Lung (tissue), 12 donors: ENCODE results near the gene CLEC18A. TPM values are rescaled to one million over a fixed set of nuclear protein-coding genes. Genes with fewer than 3 reads are reported as not detected.
A peak's percentile ranks its signal among the peaks of the same experiment; 100 is the strongest.

Experiments
- ATAC-seq: fragments of 200-7000 bp; cut with Tn5 transposase; one replicate; pipeline ENCODE4 v1.9.1; 2020; ENCODE audit warnings: moderate number of reproducible peaks; ENCODE audit not compliant: insufficient read depth, low FRiP score
- DNase-seq, 3 donors: peaks; one replicate each; pipeline ENCODE4 v3.0.0-alpha.2; 2013 to 2017
- H3K27ac ChIP-seq, 2 donors: one replicate each; pipeline ENCODE4 v1.5.1; 2013; ENCODE audit warnings: mild to moderate bottlenecking in 2 of 2, moderate library complexity in 2 of 2, control low read depth in 1 of 2, inconsistent platforms in 1 of 2, low read depth in 1 of 2, low read length in 1 of 2
- H3K27me3 ChIP-seq, 3 donors: one replicate each; pipeline ENCODE4 v1.5.1; 2013; ENCODE audit warnings: low read length in 2 of 3; ENCODE audit not compliant: control insufficient read depth in 3 of 3, insufficient read depth in 3 of 3
- H3K36me3 ChIP-seq, 4 donors: one replicate each; pipeline ENCODE4 v1.5.1; 2013; ENCODE audit warnings: low read length in 4 of 4, mild to moderate bottlenecking in 1 of 4, moderate library complexity in 1 of 4; ENCODE audit not compliant: control insufficient read depth in 4 of 4, insufficient read depth in 4 of 4
- H3K4me1 ChIP-seq, 5 donors: one replicate each; pipeline ENCODE4 v1.5.1; 2013; ENCODE audit warnings: low read length in 5 of 5, mild to moderate bottlenecking in 2 of 5, moderate library complexity in 1 of 5; ENCODE audit not compliant: control insufficient read depth in 5 of 5, insufficient read depth in 5 of 5
- H3K4me3 ChIP-seq: one replicate; pipeline ENCODE4 v1.5.1; 2013; ENCODE audit warnings: mild to moderate bottlenecking, control low read depth, moderate library complexity
- H3K9ac ChIP-seq, 2 donors: one replicate each; pipeline ENCODE4 v1.5.1; 2013; ENCODE audit warnings: low read length in 2 of 2, control low read depth in 1 of 2; ENCODE audit not compliant: insufficient read depth in 1 of 2
- H3K9me3 ChIP-seq, 4 donors: one replicate each; pipeline ENCODE4 v1.5.1; 2013; ENCODE audit warnings: low read length in 3 of 4, mild to moderate bottlenecking in 1 of 4, moderate library complexity in 1 of 4; ENCODE audit not compliant: control insufficient read depth in 4 of 4, insufficient read depth in 3 of 4
- CTCF ChIP-seq: IDR thresholded peaks from 2 replicates; pipeline ENCODE4 v1.5.1; 2012; ENCODE audit warnings: mild to moderate bottlenecking; ENCODE audit errors: control extremely low read depth, extremely low read depth
- WGBS, 2 donors: extraction: QIAGEN DNeasy Blood & Tissue Kit; methylation state at CpG; one replicate each; pipeline ENCODE4 v1.1.7; 2013; 5-methylcytosine and 5-hydroxymethylcytosine counted together
- polyA plus RNA-seq, 2 donors: library from polyadenylated mRNA; stranded (reverse); fragments of 200-250 nt; gene quantifications; one replicate each; pipeline ENCODE4 v1.2.1, GENCODE V29; 2013
- total RNA-seq, 2 donors: library from RNA; depleted of rRNA in 1 of 2; stranded (reverse); fragments of >200 nt in 1 of 2; gene quantifications; one replicate each; pipeline ENCODE4 v1.2.1, GENCODE V29; 2014 to 2021
- donor health status: control.
- donor health status: control.
- donor health status: Bipolar disorder and iron deficiency.
- donor health status: healthy.
- donor health status: DM: yes; HTN: yes; CAD: no.

The CLEC18A gene
- total and polyA plus RNA-seq, 4 donors, result 1.2 to 2.9 (median 1.5) TPM

DNA sequence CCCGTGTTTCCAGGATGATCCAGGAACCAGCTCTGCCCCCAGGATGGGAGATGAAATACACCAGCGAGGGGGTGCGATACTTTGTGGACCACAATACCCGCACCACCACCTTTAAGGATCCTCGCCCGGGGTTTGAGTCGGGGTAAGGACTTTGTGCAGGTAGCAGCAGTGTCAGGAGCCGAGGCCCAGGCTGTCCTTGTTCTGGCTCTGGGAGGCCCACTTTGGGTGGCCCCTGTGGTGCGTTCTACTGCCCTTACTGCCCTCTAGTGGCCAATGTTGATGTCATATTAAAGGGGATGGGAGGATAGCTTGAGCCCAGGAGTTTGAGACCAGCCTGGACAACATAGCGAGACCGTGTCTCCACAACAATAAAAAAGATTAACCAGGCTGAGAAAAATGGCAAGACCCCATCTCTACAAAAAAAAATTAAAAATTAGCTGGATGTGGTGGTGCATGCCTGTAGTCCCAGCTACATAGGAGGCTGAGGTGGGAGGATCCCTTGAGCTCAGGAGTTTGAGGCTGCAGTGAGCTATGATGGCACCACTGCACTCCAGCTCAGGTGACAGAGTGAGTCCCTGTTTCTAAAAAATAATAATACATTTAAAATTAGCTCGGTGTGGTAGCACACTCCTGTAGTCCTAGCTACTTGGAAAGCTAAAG is 20.9 kb upstream of the CLEC18A start:
- H3K4me3 ChIP-seq, result no peak overlapping the region
- no peaks in the 10 kb centered on the region for H3K27me3 ChIP-seq
- peaks cover 3 to 49% (median 10%) of the 10 kb centered on the region in 4 donors for H3K36me3 ChIP-seq
- no peaks in the 10 kb centered on the region for H3K9me3 ChIP-seq
- WGBS, 2 donors, result 69 to 79% methylated on average over 12 of the region's 12 CpGs
- ATAC-seq (peak; percentile 75), DNase-seq (peak; percentile 61 to 68 (median 68))
- H3K4me1 ChIP-seq, result peaks cover 0 to 14% (median 2%) of the 10 kb centered on the region in 5 donors
- TF ChIP-seq CTCF, result peak; percentile 52
- peak overlapping the region in 1 of 2 donors; percentile 28 for H3K27ac ChIP-seq
- no peak overlapping the region for H3K9ac ChIP-seq

- H3K4me1 ChIP-seq, result peaks cover 0 to 8% (median 0%) of the 10 kb centered on the region in 5 donors
- H3K4me3 ChIP-seq, result no peak overlapping the region
- peaks cover 3 to 59% (median 13%) of the 10 kb centered on the region in 4 donors for H3K36me3 ChIP-seq
- peak in 1 of 3 donors; percentile 6 for DNase-seq
- no peaks in the 10 kb centered on the region for H3K9me3 ChIP-seq
- no peak for ATAC-seq
- no peaks in the 10 kb centered on the region for H3K27me3 ChIP-seq
- TF ChIP-seq CTCF, result no peak
- H3K9ac ChIP-seq, result no peak overlapping the region
- no peak overlapping the region for H3K27ac ChIP-seq
- WGBS, 2 donors, result 96 to 98% methylated on average over 13 of the region's 13 CpGs
Observed at GRCh38 chr16:69931631-69932030, 19.5 kb upstream of the CLEC18A start.

GRCh38 chr16:69932228-69932627 is 18.9 kb upstream of the CLEC18A start:
- Histone ChIP-seq H3K4me3 (no peak overlapping the region), H3K9me3 (no peaks in the 10 kb centered on the region), H3K27ac (no peak overlapping the region), H3K36me3 (peaks cover 3 to 62% (median 17%) of the 10 kb centered on the region in 4 donors), H3K27me3 (no peaks in the 10 kb centered on the region), H3K4me1 (peaks cover 0 to 2% (median 0%) of the 10 kb centered on the region in 5 donors), H3K9ac (no peak overlapping the region)
- no peak for ATAC-seq
- 82 to 92% methylated on average over 9 of the region's 9 CpGs for WGBS, 2 donors
- no peak for DNase-seq
- no peak for TF ChIP-seq CTCF
